Mucosa of gallbladder (tissue), 1 donor: ENCODE data around the gene PTPN7. TPM values are rescaled to one million over a fixed set of nuclear protein-coding genes. Genes with fewer than 3 reads are reported as not detected.
"Not testable (repeated sequence)": the region's sequence is repeated elsewhere in the genome, so short reads cannot be mapped to it uniquely, and the experiment has no call there.

Experiments used
- DNase-seq: peaks from one replicate; pipeline ENCODE4 v3.0.0-alpha.2; 2020; ENCODE audit warnings: low spot score
- total RNA-seq: library from RNA; stranded (reverse); gene quantifications from one replicate; pipeline ENCODE4 v1.2.1, GENCODE V29; 2021
- donor health status: DM: no; HTN: no; CAD: no.

The PTPN7 gene
- total RNA-seq, 1 donor from 2014 or later, result 9.3 TPM

DNA sequence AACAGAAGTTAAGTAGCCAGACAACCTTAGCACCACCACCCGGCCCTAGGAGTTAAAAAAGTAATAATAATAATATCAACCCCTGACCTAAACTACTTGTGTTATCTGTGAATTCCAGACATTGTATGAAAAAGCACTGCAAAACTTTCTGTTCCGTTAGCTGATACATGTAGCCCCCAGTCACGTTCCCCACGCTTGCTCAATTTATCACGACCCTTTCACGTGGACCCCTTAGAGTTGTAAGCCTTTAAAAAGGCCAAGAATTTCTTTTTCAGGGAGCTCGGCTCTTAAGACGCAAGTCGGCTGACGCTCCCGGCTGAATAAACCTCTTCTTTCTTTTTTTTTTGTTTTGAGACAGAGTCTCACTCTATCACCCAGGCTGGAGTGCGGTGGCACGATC, 6.7 kb upstream of the PTPN7 start:
- DNase-seq, result not testable (repeated sequence)

DNA sequence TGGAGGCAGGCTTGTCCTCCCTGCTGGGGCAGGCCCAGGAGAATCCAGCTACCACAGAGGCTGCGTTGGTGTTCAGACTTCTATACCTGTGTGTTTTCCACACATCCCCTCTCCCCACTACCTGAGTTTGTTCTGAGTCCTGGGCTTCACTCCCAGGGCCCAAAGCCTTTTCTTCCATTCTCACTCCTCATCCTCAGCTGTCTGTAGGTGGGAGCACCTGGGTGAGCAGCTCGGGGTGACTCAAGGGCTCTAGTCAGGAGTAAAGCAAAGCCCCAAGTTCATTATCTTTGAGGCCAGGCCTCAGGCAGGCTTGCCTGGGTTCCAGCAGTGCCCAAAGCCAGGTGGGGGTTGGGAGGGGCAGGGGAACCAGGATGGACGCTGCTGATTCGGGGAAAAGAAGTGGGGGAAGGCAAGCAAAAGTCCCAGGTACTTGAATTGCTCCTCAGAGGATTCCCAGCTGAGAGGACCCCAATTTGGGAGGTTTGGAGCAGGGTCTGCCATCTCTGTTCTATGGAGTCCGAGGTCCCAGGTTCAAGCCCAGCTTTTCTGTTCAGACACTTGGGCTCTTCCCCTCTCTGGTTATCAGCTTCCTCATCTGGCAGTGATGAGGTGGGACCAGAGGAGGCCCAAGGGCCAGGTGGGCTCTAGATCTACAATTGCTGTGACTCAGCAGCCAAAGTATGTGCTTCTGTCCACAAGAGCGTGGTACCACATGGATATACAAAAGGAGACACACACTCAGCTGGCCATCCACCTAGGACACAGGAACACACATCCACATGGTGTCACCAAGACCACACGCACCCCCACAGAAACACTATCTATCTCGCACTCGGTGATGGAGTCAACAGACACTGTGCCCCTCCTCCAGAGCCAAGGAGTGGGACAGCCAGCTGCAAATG, 5.8 kb upstream of the PTPN7 start:
- DNase-seq, result no peak

DNA sequence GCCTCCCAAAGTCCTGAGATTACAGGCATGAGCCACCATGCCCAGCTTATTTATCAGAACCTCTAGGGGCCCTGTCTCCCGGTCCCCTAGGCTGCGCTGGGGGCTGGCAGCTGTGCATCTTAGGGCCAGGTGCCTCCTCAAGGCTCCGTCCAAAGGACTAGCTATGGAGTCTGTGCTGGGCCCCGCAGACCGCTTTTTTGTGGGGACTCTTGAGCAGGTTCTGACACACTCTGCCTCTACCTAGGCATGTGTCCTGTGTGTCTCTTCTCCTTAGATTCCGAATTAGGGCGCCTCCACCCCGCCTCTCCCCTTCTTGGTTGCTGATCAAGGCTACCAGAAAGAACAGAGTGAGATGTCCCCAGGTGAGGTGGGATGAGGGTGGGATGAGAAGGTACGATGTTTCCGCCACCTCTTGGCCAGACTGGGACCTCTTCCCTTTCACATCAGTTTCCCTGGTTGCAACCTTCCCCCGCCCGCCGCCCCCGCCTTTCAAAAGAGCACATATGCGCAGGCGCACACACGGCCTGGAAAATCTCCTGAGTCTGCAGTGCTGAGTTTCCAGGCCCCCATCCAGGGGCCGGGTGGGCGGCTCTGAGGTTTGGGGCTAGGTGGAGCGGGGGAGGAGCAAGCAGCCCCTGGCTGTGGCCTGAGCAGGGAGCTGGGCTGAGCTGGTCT, 5.0 kb upstream of the PTPN7 start:
- DNase-seq, result no peak

DNA sequence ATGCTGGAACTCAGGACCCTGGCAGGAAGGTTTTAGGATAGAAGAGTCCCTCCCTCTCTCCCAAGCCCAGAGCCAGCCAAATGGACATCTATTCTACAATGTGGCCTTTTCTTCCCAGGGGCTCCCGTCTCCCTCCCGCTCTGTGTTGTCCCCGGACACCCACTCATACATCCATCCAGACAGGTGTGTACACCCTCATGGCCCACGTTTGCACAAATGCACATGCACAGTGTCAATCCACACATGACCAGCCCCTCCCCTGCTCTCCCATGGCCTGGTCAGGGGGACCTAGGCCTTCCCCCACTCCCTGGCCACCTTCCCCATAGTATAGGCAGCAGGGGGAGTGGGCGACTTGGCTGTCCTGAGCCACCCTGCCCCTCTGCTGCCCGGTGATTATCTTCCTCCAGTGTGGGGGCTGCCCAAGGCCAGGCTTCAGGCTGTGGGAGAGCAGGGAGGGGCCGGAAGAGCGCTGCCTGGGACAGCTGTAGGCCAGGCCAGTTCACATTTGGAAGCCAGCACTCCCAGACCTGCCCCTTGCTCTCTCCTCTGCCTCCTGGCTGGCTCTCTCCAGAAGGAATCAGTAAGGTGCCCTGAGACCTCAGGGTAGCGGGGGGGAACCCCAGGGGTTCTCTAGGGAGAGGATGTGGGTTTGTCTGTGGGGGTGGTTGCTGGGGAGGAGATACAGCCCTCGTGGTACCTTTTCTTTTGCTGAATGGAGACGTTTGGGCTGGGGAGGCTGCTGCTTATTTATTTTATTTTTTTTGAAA, 4.1 kb upstream of the PTPN7 start:
- DNase-seq, result no peak

DNA sequence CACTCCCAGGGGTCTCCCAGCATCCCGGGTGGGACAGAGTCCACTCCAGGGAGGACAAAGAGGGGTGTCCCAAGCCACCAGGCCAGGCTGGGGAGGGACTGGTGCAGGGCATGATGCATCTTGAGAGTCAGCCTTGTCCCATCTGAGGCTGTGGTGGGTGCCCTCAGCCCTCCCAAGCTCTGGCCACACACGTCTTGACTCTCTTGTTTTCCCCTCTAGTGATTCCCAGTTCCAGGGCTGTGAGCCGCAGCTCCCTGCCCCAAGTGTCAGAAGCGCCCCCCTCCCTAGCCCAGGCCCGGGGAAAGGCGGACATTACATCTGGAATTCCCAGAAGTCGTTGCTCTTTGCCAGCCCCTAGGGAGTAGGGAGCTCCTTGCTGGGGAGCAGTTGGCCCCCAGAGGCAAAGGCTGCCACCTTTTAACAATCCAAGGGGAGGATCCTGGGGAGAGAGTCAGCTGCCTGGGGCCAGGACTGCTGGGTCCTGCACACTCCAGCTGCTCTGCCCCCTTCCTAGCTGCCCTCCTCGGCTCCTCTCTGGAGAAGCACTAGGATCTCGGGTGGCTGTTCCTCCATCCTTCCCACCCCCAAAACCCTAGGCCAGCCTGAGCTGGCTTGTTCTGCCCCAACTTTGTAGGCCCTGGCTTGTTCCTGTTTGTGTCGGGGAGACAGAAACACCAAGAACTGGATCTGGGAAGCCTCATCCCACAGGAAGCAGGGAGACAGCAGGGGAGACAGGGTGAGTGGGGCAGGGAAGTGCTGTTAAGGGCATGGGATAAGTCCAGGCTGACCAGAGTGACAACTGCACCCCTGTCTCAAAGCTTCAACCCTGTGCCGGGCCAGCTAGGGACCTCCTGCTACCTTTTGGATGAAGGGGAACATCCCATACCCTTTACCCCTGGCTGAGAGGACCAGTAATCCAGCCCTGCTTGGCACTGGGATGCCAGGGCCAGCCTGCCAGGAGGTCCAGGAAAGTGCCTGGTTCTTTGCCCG, 3.2 kb upstream of the PTPN7 start:
- DNase-seq, result no peak

DNA sequence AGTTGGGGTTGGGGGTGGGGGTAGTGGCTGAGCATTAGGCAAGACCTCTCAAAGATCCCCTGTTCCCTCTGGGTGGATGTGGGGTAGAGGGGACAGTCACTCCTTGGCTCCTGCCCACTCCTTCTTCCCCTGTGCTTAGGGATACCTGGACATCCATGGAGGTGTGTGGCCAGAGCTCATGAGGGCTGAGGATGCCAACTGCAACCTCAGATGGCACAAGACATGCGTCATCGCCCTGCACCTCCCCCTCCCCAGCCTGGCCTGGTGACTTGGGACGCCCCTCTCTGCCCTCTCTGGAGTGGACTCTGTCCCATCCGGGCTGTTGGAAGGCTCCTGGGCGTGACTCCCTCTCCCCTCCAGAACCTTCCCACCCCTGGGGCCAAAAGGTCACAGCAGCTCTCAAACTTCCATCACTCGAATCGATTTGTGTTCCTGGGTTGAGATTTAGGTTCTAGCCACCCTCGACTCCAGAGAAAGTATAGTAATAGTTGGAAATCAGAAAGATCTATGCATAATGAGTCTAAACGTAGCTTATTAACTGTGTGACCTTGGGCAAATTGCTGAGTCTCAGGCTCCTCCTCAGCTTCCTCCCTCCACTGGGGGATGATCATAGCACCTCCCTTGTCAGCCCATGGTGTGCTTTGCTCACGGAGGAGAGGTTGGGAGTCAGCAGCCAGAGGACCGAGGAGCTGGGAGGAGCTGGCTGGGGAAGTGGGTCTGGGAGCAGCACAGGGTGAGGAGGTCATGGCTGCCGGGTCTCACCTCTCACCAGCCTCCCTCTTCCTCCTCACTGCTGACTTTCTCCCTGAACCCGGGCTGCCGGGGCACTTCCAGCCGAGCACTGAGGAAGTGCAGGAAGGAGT, 2.2 kb upstream of the PTPN7 start:
- DNase-seq, result no peak

DNA sequence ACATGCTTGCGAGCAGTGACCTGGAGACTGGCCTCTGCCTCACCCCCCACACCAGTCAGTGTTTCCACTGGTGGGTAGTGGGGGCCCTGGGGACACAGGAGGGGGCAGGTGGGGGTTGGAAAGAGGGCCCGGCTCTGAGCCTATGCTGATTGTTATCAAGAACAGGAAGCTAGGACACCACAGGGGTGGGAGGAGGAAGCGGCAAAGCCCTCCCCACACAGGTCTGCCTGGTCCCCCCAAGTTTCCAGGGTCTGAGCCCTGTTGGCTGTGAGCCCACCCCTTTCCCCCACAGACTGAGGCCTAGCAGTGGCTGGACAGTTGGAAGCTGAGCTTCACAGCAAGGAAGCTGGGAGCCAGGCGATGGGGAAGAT, 1.6 kb upstream of the PTPN7 start:
- DNase-seq, result no peak

DNA sequence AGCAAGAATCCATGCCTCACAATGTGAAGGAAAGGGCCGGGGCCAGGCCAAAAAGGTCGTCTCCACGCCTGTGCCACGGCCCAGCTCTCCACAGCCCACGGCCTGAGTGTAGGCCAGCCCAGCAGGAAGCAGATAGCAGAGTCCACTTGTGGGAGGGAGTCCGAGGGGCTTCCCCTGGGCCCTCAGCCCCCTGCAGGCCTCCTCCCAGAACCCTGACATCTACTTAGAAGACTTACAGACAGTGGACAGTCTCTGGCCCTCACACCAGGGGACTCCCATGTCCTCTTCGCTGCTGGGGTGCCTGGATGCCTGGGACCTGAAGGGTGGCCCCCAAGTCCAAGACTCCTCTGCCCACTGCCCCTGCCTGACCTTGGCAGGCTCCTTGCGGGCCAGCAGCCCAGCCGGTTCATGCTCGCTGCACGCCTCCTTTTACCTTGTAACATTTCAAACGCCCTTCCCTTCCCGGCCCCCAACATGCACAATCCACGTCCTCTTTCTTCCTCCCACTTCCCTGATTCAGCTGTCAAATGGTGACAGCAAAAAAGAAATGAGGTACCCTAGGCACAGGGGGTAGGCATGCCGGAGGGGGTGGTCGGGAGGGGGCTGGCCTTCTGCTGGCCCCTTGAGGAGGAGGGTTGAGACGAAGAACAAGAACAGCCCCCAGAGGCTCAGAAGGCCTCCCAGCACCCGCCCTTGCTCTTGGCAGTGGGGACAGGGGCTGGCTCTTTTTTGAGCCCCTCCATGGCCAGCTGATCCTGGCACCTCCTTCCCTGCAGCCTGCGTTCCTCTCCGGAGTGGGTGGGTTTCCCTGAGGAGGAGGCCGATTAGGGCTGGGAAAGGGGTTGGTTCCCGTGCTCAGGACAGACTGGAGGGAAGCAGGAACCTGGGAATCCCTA, 997 bp upstream of the PTPN7 start:
- no peak for DNase-seq

DNA sequence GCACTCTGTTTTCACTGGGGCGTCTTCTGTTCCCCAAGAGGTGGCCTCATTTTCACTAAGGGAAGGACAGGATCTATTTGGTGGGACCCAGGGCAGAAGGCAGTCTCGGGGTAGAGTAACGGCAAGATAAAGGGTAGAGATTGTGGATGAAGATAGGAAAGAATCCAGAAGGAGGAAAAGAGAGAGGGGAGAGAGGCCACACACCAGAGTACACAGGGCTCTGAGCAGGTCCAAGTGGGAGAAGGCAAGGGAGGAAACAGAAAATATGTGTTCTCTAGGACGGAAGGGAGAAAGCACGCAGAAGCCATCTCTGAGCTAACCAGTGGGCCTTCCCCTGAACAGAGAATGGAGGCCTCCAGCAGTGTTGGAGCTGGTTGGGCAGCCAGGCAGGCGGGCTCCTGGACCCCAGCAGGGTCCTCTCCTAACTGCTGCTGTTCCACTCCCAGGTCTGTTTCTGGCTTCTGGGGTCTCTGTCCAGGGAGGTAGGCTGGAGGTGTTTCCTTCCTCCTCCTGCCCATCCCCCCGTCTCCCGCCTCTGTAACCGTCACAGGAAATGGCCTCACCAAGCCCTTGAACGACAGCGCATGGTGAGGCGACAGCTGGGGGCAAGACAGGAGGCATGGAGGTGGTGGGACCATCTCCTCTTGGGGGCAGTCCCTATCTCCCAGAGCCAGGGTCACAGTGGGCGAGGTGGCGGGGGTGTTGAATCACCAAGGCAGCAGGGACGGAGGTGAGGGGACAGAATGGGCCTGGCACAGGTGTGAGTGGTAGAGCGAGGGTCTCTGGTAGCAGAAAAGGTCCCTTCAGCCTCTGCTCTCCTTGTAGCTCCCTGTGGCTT, 649 bp downstream of the PTPN7 start:
- no peak for DNase-seq

DNA sequence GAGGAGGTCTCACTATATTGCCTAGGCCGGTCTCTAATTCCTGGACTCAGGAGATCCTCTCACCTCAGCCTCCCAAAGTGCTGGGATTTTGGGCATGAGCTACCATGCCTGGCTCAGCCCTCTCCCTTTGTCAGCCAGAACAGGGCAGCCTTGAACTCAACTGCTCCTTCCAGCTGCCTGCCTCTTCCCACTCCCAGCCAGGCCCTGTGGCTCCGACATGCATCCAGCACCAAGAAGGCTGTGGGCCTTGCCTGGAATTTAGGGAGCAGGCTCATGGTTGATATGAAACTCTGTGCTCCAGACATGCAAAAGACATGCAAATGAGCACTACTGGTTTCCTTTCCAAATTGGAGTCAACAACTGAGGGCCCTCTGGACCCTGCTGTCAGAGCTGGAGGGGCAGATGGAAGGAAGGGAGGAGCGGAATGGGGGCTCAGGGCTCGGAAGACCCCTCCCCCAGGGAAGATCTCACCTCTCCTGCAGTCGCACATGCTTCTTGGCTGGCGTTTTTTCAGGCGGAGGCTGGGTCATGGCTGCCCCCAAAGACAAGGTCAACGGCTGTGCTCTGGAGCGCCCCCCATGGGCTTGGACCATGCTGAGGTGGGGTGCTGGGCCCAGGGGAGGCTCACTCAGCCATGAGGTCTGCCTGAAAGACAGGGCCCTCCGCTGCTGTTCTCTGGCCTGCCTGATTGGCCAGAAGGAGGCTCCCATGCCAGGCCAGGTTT, 1.4 kb downstream of the PTPN7 start:
- DNase-seq, result no peak

DNA sequence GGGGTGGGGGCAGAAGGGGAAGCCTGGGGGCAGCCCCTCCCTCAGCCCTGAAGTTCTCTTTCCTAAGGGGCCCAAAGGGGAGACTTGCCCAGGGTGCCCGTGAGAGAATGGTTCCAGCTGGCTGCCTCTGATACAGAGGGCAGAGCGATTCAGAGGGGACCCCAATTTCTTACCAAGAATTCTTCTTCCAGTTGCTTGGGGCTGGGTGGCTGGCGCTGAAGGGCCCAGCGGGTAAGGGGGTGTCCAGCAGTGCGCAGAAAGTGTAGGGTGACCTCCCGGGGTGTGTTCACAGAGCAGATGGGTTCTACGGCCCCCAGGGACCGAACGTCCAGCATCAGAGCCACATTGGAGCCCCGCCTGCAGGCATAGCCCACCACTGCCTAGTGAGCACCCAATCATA, 2.5 kb downstream of the PTPN7 start:
- DNase-seq, result no peak

DNA sequence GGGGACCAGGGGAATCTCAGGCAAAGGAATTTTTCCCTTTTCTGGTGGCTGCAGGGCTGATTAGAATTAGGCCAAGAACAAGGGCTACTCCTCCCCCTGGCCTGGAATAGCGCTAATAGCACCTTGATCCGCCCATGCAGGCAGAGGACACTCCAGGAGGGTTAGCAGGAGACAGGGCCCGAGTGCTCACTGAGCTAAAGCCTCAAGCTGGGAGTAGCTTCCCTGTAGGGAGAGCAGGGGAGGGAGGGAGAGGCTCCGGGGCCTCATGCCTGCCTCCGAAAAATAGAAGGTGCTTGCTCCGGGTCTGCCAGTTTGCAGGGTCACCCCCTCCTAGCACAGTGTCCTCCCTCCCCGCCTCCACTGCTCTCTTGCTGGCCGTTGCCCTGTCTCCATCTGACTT, 3.8 kb downstream of the PTPN7 start:
- no peak for DNase-seq

DNA sequence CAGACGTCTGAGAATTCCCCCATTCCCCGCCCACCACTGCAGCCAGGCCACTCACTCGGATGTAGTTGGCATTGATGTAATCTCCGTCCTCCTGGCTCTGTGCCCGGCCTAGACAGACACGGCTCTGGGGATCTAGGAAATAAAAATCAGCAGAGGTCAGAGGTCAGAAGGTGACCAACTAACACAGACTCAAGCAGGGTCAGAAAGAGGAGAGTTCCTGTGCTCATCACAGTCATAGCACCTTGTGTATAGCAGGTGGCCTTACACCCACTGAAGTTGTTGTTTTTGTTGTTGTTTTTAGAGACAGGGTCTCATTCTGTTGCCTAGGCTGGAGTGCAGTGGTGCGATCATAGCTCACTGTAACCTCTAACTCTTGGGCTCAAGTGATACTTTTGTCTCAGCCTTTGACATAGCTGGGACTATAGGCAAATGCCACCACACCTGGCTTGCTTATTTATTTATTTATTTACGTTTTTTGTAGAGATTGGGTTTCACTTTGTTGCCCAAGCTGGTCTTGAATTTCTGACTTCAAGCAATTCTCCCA, 4.9 kb downstream of the PTPN7 start:
- peak; percentile 75 for DNase-seq

DNA sequence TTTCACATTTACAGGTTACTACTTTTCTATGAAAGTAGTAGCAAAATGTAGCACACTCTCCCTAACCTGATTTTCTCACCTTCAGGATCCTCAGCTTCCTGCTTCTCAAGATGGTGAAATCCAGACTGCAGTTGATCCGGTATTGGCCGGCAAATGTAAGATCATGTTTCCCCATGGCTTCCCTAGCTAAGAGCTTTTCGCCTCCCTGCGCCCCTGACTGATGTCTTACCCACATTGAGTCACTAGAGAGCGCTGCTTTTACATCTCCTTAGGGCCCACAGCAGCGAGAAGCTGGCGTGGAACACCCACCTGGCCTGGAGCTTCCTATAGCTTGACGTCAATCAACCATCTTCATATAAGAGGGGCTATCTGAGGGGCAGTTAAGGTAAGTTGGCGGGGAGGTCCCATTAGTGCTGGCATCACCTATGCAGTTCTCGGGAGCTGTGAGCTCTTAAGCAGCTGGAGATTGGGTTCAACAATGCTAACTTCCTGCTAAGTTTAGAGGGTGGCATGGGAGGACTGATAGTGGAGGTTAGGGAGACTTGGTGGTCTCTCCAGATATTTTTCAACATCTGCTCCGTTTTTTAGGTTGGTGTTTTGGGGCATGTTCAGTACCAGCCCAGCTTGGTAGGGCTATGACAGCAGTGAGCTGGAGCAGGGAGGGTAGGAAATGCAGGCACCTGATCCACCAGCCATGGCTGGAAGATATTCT, 5.5 kb downstream of the PTPN7 start:
- peak; percentile 61 for DNase-seq

DNA sequence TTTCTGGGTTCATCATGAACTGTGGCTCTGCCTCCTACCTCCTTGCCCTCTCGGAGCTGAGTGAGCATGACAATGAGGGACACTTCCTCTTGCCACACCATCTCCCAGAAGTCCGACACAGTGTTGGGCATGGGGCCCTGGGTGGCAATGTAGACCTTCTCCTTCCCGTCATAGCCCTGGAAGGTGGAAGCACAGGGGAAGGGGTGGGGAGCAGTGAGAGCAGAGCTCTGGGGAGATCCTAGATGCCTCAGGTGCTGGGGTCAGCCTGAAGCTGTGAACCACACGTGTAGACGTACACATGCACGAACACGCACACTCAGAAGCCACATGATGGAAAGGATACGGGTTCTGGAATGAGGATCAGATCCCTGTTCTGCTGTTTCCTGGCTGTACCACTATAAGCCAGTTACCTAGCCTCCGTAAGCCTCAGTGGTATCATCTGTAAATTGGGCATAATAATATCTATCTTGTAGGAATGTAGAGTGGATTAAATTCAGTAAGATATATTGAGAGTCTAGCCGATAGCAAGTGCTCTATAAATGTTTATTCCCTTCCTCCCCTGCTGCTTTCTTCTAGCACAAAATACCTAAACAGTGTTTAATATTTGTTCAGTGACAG, 6.1 kb downstream of the PTPN7 start:
- no peak for DNase-seq

DNA sequence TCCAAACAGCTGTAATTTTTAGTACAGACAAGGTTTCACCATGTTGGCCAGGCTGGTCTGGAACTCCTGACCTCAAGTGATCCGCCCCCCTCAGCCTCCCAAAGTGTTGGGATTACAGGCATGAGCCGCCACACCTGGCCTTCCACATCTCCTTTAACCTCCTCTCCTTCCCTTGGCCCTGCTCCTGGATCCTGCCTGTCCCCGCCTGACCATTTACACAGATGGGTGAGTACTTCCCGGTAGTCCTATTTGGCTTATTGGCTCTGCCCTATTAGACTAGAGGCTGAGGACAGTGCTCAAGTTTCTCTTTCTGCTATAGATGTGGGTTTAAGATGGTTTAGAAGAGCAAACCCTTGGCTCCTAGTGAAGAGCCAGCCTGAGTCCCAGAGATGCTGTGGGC, 7.1 kb downstream of the PTPN7 start:
- DNase-seq, result no peak
